ENCODE data around the gene TSPAN18. TPM values are rescaled to one million over a fixed set of nuclear protein-coding genes. Genes with fewer than 3 reads are reported as not detected.

The TSPAN18 gene
- total RNA-seq, 1 experiment from 2014 or later, result not detected

- CTCF ChIA-PET, result no interaction called here
- Histone ChIP-seq H3K36me3 (ENCODE audit: low read depth, low read length) (no peaks in the 10 kb centered on the region), H3K79me2 (ENCODE audit: low read length) (no peaks in the 10 kb centered on the region), H3K4me1 (ENCODE audit: insufficient read depth, low read length) (no peaks in the 10 kb centered on the region), H3K27ac (ENCODE audit: low read length) (no peak overlapping the region), H3K4me2 (ENCODE audit: low read length) (no peak overlapping the region), H4K20me1 (ENCODE audit: low read length) (no peaks in the 10 kb centered on the region), H2AFZ (ENCODE audit: low read length) (no peak overlapping the region), H3K4me3 (ENCODE audit: low read length) (no peak overlapping the region), H3K9me2 (replicated peaks; ENCODE audit: low read length) (no peaks in the 10 kb centered on the region), H3F3A (ENCODE audit: low read length, unreplicated experiment) (no peaks in the 10 kb centered on the region), H3K27me3 (ENCODE audit: low read length) (peaks cover 50% of the 10 kb centered on the region), H3K9me3 (ENCODE audit: low read length) (no peaks in the 10 kb centered on the region), H3K9ac (ENCODE audit: low read length) (no peak overlapping the region)
- ATAC-seq, result no peak
- no TSS peak for BruUV-seq (replicated peaks)
- intact Hi-C loops (cut with micrococcal nuclease), result no loop called here
- TF ChIP-seq CTCF (conservative IDR thresholded peaks at IDR 0.05; ENCODE audit: low read depth, low read length), result no peak
- no peak for TF ChIP-seq EZH2 (IDR thresholded peaks at IDR 0.05; ENCODE audit: low read length, unreplicated experiment)
- no peak for TF ChIP-seq EZH2phosphoT487 (IDR thresholded peaks at IDR 0.05; ENCODE audit: borderline replicate concordance, low read length)
- no peak for DNase-seq
- POLR2A ChIA-PET (ENCODE audit: unreplicated experiment), result no interaction called here
These were observed 66.8 kb downstream of the TSPAN18 start for GRCh38 chr11:44793350-44794090.

GRCh38 chr11:44795803-44796535, 69.2 kb downstream of the TSPAN18 start:
- ChIA-PET POLR2A (ENCODE audit: unreplicated experiment) (no interaction called here), CTCF (no interaction called here)
- BruUV-seq (replicated peaks), result no TSS peak
- intact Hi-C loops (cut with micrococcal nuclease), result no loop called here
- ATAC-seq (no peak), DNase-seq (no peak)
- TF ChIP-seq EZH2 (IDR thresholded peaks at IDR 0.05; ENCODE audit: low read length, unreplicated experiment) (no peak), CTCF (conservative IDR thresholded peaks at IDR 0.05; ENCODE audit: low read depth, low read length) (no peak)
- Histone ChIP-seq H3K4me1 (ENCODE audit: insufficient read depth, low read length) (no peaks in the 10 kb centered on the region), H3K79me2 (ENCODE audit: low read length) (no peaks in the 10 kb centered on the region), H3K9me3 (ENCODE audit: low read length) (no peaks in the 10 kb centered on the region), H3K4me2 (ENCODE audit: low read length) (no peak overlapping the region), H3K36me3 (ENCODE audit: low read depth, low read length) (no peaks in the 10 kb centered on the region), H3K9ac (ENCODE audit: low read length) (no peak overlapping the region), H3K27ac (ENCODE audit: low read length) (no peak overlapping the region), H3K4me3 (ENCODE audit: low read length) (no peak overlapping the region), H4K20me1 (ENCODE audit: low read length) (no peaks in the 10 kb centered on the region), H3K9me2 (replicated peaks; ENCODE audit: low read length) (no peaks in the 10 kb centered on the region), H3F3A (ENCODE audit: low read length, unreplicated experiment) (no peaks in the 10 kb centered on the region), H3K27me3 (ENCODE audit: low read length) (peaks cover 62% of the 10 kb centered on the region), H2AFZ (ENCODE audit: low read length) (no peak overlapping the region)

- Histone ChIP-seq H3K79me2 (ENCODE audit: low read length) (no peaks in the 10 kb centered on the region), H3K9ac (ENCODE audit: low read length) (no peak overlapping the region), H3K27ac (ENCODE audit: low read length) (no peak overlapping the region), H3F3A (ENCODE audit: low read length, unreplicated experiment) (no peaks in the 10 kb centered on the region), H3K4me1 (ENCODE audit: insufficient read depth, low read length) (no peaks in the 10 kb centered on the region), H3K9me2 (replicated peaks; ENCODE audit: low read length) (no peaks in the 10 kb centered on the region), H3K9me3 (ENCODE audit: low read length) (no peaks in the 10 kb centered on the region), H3K27me3 (ENCODE audit: low read length) (peaks cover 67% of the 10 kb centered on the region), H3K36me3 (ENCODE audit: low read depth, low read length) (no peaks in the 10 kb centered on the region), H3K4me3 (ENCODE audit: low read length) (no peak overlapping the region), H4K20me1 (ENCODE audit: low read length) (no peaks in the 10 kb centered on the region), H2AFZ (ENCODE audit: low read length) (no peak overlapping the region), H3K4me2 (ENCODE audit: low read length) (no peak overlapping the region)
- DNase-seq (no peak), ATAC-seq (no peak)
- CTCF ChIA-PET, result no interaction called here
- no TSS peak for BruUV-seq (replicated peaks)
- TF ChIP-seq EZH2 (IDR thresholded peaks at IDR 0.05; ENCODE audit: low read length, unreplicated experiment), result no peak
- no peak for TF ChIP-seq CTCF (conservative IDR thresholded peaks at IDR 0.05; ENCODE audit: low read depth, low read length)
- no peak for TF ChIP-seq EZH2phosphoT487 (IDR thresholded peaks at IDR 0.05; ENCODE audit: borderline replicate concordance, low read length)
- intact Hi-C loops (cut with micrococcal nuclease), result no loop called here
- POLR2A ChIA-PET (ENCODE audit: unreplicated experiment), result no interaction called here
These were observed 70.3 kb downstream of the TSPAN18 start for GRCh38 chr11:44797051-44797450.
